Duodenal mucosa (tissue), 2 donors: ENCODE data around the gene FYN.
A peak's percentile ranks its signal among the peaks of the same experiment; 100 is the strongest.

Source experiments
- H3K27ac ChIP-seq: one replicate; pipeline ENCODE4 v1.7.0; 2013; ENCODE audit warnings: low read depth, low read length
- H3K27me3 ChIP-seq, 2 donors: one replicate each; pipeline ENCODE4 v1.7.0; 2013; ENCODE audit warnings: low read length in 2 of 2, control low read depth in 1 of 2; ENCODE audit not compliant: insufficient read depth in 2 of 2, control insufficient read depth in 1 of 2
- H3K36me3 ChIP-seq, 2 donors: one replicate each; pipeline ENCODE4 v1.7.0; 2013; ENCODE audit warnings: low read length in 2 of 2, control low read depth in 1 of 2; ENCODE audit not compliant: insufficient read depth in 2 of 2, control insufficient read depth in 1 of 2
- H3K4me1 ChIP-seq, 2 donors: one replicate each; pipeline ENCODE4 v1.7.0; 2013; ENCODE audit warnings: low read length in 2 of 2, control low read depth in 1 of 2; ENCODE audit not compliant: insufficient read depth in 2 of 2, control insufficient read depth in 1 of 2
- H3K4me3 ChIP-seq, 2 donors: one replicate each; pipeline ENCODE4 v1.7.0; 2013; ENCODE audit warnings: low read length in 2 of 2, low read depth in 1 of 2
- H3K9ac ChIP-seq, 2 donors: one replicate each; pipeline ENCODE4 v1.7.0; 2013; ENCODE audit warnings: low read length in 2 of 2, low read depth in 1 of 2
- H3K9me3 ChIP-seq, 2 donors: one replicate each; pipeline ENCODE4 v1.7.0; 2013; ENCODE audit warnings: low read length in 2 of 2, control low read depth in 1 of 2; ENCODE audit not compliant: control insufficient read depth in 1 of 2

The FYN gene

DNA sequence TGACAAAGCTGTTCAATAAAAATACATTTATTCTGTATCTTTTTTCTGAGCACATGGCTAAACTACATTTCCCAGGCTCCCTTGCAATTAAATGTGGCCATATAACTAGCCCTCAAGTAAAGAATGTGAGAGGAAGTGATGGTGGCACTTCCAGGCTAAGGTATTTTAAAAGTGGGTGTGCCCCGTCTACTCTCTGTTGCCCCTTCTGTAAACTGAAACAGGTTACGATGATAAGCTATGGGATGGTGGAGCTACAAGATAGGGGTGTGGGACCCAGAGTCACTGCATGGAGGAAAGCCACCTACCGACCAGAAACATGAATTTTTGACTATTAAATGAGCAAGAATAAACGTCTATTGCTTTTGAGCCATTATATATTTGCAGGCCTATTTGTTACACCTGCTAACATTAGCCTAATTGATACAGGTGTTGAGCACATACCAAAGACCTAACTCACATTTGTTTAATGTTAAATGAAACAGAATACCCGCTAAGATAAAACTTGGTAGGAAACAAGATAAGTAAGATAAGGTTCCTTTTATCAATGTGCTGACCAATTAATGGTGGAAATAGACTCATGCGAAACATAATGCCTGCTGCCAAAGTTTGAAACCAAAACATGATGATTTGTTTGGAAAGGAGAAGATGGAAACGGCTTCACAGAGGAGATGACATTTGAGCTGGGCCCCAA is 3.1 kb downstream of the FYN start:
- Histone ChIP-seq H3K4me1 (peaks cover 0 to 10% of the 10 kb centered on the region in 2 donors), H3K27me3 (peaks cover 16 to 18% of the 10 kb centered on the region in 2 donors), H3K4me3 (peak overlapping the region in 1 of 2 donors; percentile 16), H3K9me3 (no peaks in the 10 kb centered on the region), H3K9ac (no peak overlapping the region), H3K36me3 (no peaks in the 10 kb centered on the region), H3K27ac (no peak overlapping the region)

DNA sequence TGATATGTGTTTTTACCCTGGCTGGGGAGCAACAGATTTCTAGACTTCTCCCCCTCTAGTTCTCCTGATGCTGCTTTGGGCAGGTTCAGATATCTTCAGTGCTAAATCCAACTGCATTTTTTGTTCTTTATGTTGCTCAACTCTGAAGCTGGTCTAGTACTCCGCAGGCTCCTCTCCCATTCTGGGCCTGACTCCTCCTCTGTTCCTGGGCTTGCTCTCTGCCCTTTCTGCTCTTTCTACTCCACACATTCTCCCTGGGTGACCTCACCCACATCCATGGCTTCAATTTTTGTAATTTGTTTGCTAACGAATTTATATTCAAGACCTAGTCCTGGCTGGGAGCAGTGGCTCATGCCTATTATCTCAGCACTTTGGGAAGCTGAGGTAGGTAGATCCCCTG is 6.4 kb downstream of the FYN start:
- Histone ChIP-seq H3K9me3 (no peaks in the 10 kb centered on the region), H3K4me1 (peaks cover 0 to 9% of the 10 kb centered on the region in 2 donors), H3K4me3 (no peak overlapping the region), H3K27ac (no peak overlapping the region), H3K9ac (no peak overlapping the region), H3K36me3 (no peaks in the 10 kb centered on the region), H3K27me3 (peaks cover 5% of the 10 kb centered on the region in 2 donors)

DNA sequence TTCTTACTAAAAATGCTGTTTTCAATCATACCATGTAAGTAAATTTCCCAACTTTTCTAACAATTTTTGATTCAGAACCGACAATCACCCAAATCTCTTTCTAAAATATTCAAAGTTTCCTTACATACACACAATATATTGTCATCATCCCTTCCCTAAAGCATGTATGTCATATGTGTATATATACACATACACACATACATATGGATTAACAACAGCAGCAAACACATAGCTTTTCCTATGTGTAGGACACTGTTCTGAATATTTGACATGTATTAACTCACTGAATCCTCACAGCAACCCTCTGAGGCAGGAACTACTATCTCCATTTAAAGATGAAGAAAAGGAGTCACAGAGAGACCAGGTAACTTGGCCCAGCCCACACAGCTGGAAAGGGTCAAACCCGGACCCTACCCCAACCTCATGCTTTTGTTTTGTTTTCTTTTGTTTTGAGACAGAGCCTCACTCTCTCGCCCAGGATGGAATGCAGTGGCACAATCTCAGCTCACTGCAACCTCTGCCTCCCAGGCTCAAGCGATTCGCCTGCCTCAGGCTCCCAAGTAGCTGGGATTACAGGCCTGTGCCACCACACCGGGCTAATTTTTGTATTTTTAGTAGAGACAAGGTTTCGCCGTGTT is 7.2 kb downstream of the FYN start:
- H3K36me3 ChIP-seq, result no peaks in the 10 kb centered on the region
- H3K27ac ChIP-seq, result no peak overlapping the region
- H3K4me1 ChIP-seq, result peaks cover 0 to 14% of the 10 kb centered on the region in 2 donors
- H3K9ac ChIP-seq, result no peak overlapping the region
- no peaks in the 10 kb centered on the region for H3K9me3 ChIP-seq
- H3K27me3 ChIP-seq, result peaks cover under 1 to 3% of the 10 kb centered on the region in 2 donors
- H3K4me3 ChIP-seq, result no peak overlapping the region

DNA sequence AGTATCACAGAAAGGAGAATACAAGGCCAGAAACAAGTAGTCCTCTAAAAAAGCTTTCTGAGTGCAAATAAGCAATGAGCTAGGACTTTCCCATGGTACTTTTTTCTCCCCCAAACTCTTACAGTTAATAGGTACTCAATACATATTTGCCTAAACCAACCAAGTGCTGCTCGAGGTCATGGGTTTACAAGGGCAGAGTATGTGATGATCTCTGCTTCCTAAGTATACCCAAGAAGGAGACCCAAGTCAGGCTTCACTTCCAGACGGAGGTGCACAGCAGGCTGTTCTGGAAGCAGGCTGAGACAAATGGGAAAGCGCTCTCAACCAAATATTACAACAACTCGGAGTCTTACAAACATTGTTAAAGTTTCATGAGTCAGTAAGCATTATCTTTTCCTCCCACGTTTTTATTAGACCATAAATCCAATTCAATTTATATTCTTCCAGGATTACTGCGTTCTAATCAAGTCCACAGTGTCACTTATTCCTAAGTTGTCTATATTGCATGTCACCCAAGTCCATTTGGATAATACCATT is 8.1 kb downstream of the FYN start:
- Histone ChIP-seq H3K27ac (no peak overlapping the region), H3K4me1 (peaks cover 0 to 14% of the 10 kb centered on the region in 2 donors), H3K27me3 (no peaks in the 10 kb centered on the region), H3K4me3 (no peak overlapping the region), H3K9ac (no peak overlapping the region), H3K36me3 (no peaks in the 10 kb centered on the region), H3K9me3 (no peaks in the 10 kb centered on the region)

DNA sequence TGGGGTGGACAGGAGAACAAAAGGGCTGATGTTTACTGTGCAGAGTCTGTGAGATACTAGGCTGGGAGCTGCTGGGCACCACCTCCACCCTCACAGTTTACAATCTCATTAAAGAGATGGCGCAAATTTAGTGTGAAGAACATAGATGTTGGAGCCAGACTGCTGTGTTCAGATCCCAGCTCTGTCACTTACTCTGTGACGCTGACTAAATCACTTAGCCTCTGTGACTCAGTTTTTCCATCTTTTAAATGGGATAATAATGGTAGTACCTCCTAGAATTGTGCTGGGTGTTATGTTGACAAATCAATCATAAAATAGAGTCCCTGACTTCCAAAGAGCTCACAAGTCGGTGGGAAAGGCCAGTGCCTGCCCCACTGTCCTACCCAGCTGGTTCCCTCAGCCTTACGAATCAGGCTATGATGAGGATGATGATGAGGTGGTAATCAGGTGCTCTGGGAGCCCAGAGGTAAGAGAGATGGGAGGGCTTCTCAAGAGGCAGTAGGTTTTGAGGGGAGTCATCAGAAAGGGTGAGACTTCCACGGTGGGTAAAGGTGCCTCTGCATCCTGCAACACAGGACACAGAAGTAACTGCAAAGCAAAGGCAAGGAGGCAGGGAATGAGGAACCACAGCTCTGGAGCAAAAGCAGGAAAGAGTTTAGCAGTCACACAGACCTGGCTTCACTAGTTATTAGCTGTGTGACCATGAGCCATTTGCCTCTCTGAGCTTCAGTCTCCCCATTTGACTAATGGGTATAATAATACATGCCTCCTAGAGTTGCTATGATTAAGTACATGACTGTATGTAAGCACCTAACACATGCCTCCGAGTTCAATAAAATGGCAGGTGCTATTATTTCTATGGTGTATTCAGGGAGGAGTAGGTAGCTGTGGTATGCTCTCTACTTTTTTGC is 8.9 kb downstream of the FYN start:
- Histone ChIP-seq H3K9ac (no peak overlapping the region), H3K36me3 (no peaks in the 10 kb centered on the region), H3K27ac (no peak overlapping the region), H3K27me3 (no peaks in the 10 kb centered on the region), H3K9me3 (no peaks in the 10 kb centered on the region), H3K4me3 (no peak overlapping the region), H3K4me1 (peaks cover 0 to 14% of the 10 kb centered on the region in 2 donors)

DNA sequence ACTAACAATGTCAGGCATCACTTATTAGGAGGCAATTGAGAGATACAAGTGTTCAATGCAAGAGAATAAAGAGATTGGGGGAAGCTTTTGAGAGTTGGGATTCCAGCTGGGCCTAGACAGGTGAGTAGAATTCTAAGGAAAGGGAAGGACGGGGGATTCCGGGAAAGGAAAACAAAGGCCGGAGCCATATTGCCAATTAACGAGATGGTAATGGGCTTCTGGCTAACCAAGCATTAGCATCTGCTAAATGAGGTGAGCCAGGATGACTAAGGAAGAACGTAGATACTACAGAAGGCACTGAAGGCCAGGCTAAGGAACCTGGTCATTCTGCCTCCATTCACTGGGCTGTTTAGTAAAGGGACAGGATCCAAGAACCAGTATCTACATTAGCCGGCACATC is 10.5 kb downstream of the FYN start:
- no peaks in the 10 kb centered on the region for H3K36me3 ChIP-seq
- H3K27me3 ChIP-seq, result no peaks in the 10 kb centered on the region
- no peak overlapping the region for H3K4me3 ChIP-seq
- H3K9ac ChIP-seq, result no peak overlapping the region
- H3K9me3 ChIP-seq, result no peaks in the 10 kb centered on the region
- H3K4me1 ChIP-seq, result peaks cover 0 to 14% of the 10 kb centered on the region in 2 donors
- no peak overlapping the region for H3K27ac ChIP-seq

DNA sequence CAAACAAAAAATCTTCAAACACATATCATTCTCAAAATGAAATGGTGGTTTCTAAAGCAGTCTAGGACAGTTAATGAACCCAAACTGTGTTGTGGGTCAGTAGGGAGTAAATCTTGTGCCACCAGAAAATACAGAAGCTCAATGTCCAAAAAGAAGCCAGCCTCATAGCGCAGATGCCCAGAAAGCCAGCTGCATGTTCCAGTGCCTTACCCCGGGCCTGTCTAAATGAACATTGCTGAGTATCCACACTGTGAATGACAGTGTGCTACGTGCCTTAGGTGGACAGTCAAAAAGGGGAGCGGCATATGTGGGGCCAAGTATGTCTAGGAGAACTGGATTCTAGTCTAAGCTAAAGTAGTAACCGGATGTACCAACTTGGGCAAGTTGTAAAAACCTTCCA is 10.9 kb downstream of the FYN start:
- no peaks in the 10 kb centered on the region for H3K36me3 ChIP-seq

DNA sequence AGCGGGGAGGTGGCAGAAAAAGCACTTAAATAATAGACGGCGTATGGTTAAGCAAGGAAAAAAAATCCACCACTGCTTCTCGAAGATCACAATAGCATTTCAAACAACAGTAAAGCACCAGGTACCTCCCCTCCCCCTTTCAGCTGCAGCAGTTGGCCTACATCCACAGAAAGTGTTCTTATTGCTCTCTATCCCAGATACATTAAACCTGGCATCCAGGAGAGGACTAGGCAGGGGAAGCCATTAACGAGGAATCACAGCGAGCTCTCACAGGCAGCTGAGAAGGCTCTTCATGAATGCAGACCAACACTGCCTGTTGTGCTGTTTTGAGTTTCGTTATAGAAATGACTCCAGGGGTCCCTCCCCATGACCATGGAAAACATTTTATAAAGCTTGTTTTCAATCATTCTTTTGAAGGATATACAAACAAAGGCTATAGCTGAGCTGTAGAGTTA is 11.8 kb downstream of the FYN start:
- H3K27me3 ChIP-seq, result no peaks in the 10 kb centered on the region
- H3K9ac ChIP-seq, result no peak overlapping the region
- no peaks in the 10 kb centered on the region for H3K9me3 ChIP-seq
- H3K4me3 ChIP-seq, result no peak overlapping the region
- peaks cover 0 to 14% of the 10 kb centered on the region in 2 donors for H3K4me1 ChIP-seq
- H3K27ac ChIP-seq, result no peak overlapping the region
- H3K36me3 ChIP-seq, result no peaks in the 10 kb centered on the region

More for the DNA sequence above, 10.9 kb downstream of the FYN start:
- H3K4me3 ChIP-seq, result no peak overlapping the region
- H3K4me1 ChIP-seq, result peaks cover 0 to 14% of the 10 kb centered on the region in 2 donors
- H3K27ac ChIP-seq, result no peak overlapping the region
- H3K9me3 ChIP-seq, result no peaks in the 10 kb centered on the region
- no peaks in the 10 kb centered on the region for H3K27me3 ChIP-seq
- H3K9ac ChIP-seq, result no peak overlapping the region

DNA sequence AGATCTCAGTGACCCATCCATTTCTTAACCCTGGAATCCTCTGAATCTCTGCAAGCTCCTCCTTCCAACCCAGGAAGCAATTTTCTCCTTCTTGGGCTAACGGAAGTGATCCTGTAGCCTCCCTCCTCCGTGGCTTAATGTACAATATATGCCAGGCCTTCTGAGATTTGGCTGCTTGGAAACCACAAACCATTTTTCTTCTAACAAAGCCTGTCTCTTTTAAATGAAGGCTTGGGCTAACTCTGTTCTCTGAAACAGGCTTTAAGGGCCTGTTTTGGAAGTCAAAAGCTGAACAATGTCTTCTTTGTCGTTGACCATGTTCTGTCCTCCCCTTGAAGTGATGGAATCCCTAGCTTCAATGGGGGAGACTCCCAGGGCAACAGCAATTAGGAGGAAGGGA is 14.9 kb downstream of the FYN start:
- Histone ChIP-seq H3K36me3 (no peaks in the 10 kb centered on the region), H3K4me3 (no peak overlapping the region), H3K27me3 (no peaks in the 10 kb centered on the region), H3K27ac (no peak overlapping the region), H3K9ac (no peak overlapping the region), H3K9me3 (no peaks in the 10 kb centered on the region), H3K4me1 (peaks cover 0 to 9% of the 10 kb centered on the region in 2 donors)
